Endothelial cell of umbilical vein (primary cell): ENCODE data around the gene CTR9. TPM values are rescaled to one million over a fixed set of nuclear protein-coding genes. Genes with fewer than 3 reads are reported as not detected.
A peak's percentile ranks its signal among the peaks of the same experiment; 100 is the strongest.

Experiments used
- BruUV-seq: library from RNA; stranded (reverse); fragments of 400-500 nt; replicated peaks from 2 replicates; lab custom pipeline; 2021; lab: Mats Ljungman, UMichigan
- CTCF ChIA-PET: fragments of 300-600, 350-600 bp; sonication (Branson Sonifier 250); formaldehyde crosslinking; loops from one replicate; lab custom pipeline; 2021; ENCODE audit warnings: antibody characterized with exemption, inconsistent platforms; lab: Charles Lee
- POLR2A ChIA-PET: fragments of 300-600, 350-600 bp; sonication (Branson Sonifier 250); formaldehyde crosslinking; loops from one replicate; lab custom pipeline; 2021; ENCODE audit warnings: antibody characterized with exemption, inconsistent platforms; lab: Charles Lee
- DNase-seq: peaks from one replicate; pipeline ENCODE4 v3.0.0-alpha.2; 2011; ENCODE audit warnings: low read depth, low spot score
- FAIRE-seq: peaks from 2 replicates; lab custom pipeline; 2011; peaks lifted over from hg19 to GRCh38; lab: Jason Lieb, UNC
- H2AFZ ChIP-seq: 2 replicates; pipeline ENCODE4 v1.6.0; 2012; ENCODE audit warnings: low read depth, low read length, control low read depth, inconsistent platforms
- H3K27ac ChIP-seq: 2 replicates; pipeline ENCODE4 v1.5.1; 2011; ENCODE audit warnings: low read depth, mild to moderate bottlenecking, control low read depth, low read length, moderate library complexity; ENCODE audit not compliant: insufficient read depth
- H3K27me3 ChIP-seq, 2 experiments: 2 replicates each; pipeline versions ENCODE4 v1.6.0 to v1.6.1; 2011; ENCODE audit warnings: low read length in 2 of 2, mixed read lengths in 1 of 2; ENCODE audit not compliant: control insufficient read depth in 2 of 2, insufficient read depth in 2 of 2
- H3K36me3 ChIP-seq, 2 experiments: 2 replicates in 1 of 2; 3 replicates in 1 of 2; pipeline ENCODE4 v1.5.1; 2011; ENCODE audit warnings: low read length in 2 of 2, mild to moderate bottlenecking in 1 of 2, moderate library complexity in 1 of 2; ENCODE audit not compliant: control insufficient read depth in 2 of 2, insufficient read depth in 2 of 2; ENCODE audit errors: extremely low read depth in 1 of 2
- H3K4me1 ChIP-seq: 3 replicates; pipeline ENCODE4 v1.5.1; 2011; ENCODE audit warnings: mild to moderate bottlenecking, low read length; ENCODE audit not compliant: control insufficient read depth, insufficient read depth; ENCODE audit errors: extremely low read depth
- H3K4me2 ChIP-seq: 2 replicates; pipeline ENCODE4 v1.6.1; 2011; ENCODE audit warnings: low read length, control low read depth, mixed read lengths; ENCODE audit not compliant: insufficient read depth
- H3K4me3 ChIP-seq, 3 experiments: fragments of 200-600 bp in 1 of 3; sonication (generic), shearing (Covaris generic) in 1 of 3; replicated peaks in 1 of 3; 2 replicates each; pipeline ENCODE4 v1.5.1; 2011 to 2016; ENCODE audit warnings: control low read depth in 3 of 3, low read length in 3 of 3, mild to moderate bottlenecking in 2 of 3, inconsistent platforms in 1 of 3, low read depth in 1 of 3, moderate library complexity in 1 of 3; ENCODE audit not compliant: insufficient read depth in 1 of 3
- H3K79me2 ChIP-seq: 2 replicates; pipeline ENCODE4 v1.6.0; 2012; ENCODE audit warnings: low read length, inconsistent platforms; ENCODE audit not compliant: control insufficient read depth, insufficient read depth
- H3K9ac ChIP-seq: replicated peaks from 2 replicates; pipeline ENCODE3; 2011; ENCODE audit warnings: low read length, control low read depth; ENCODE audit not compliant: insufficient read depth; ENCODE audit errors: extremely low read depth
- H3K9me1 ChIP-seq: replicated peaks from 3 replicates; pipeline ENCODE4 v1.6.0; 2011; ENCODE audit warnings: mild to moderate bottlenecking, low read length; ENCODE audit not compliant: control insufficient read depth, insufficient read depth; ENCODE audit errors: extremely low read depth
- H3K9me3 ChIP-seq: replicated peaks from 2 replicates; pipeline ENCODE4 v1.5.1; 2012; ENCODE audit warnings: low read length, inconsistent platforms; ENCODE audit not compliant: control insufficient read depth, insufficient read depth
- H4K20me1 ChIP-seq: replicated peaks from 2 replicates; pipeline ENCODE3; 2011; ENCODE audit warnings: mild to moderate bottlenecking, low read length; ENCODE audit not compliant: control insufficient read depth, insufficient read depth; ENCODE audit errors: extremely low read depth
- CTCF ChIP-seq, 2 donors: IDR thresholded peaks; 1 replicate in 1 of 2; 2 replicates in 1 of 2; pipeline ENCODE4 v1.5.1; 2011; ENCODE audit warnings: low read length in 2 of 2, mild to moderate bottlenecking in 2 of 2, moderate library complexity in 2 of 2, control low read depth in 1 of 2, inconsistent platforms in 1 of 2, low read depth in 1 of 2; ENCODE audit not compliant: insufficient read depth in 1 of 2; ENCODE audit errors: extremely low read depth in 1 of 2
- JUN ChIP-seq: IDR thresholded peaks from 2 replicates; pipeline ENCODE4 v1.6.1; 2011; ENCODE audit warnings: borderline replicate concordance, low read depth; ENCODE audit not compliant: insufficient read length, insufficient read depth
- dilution Hi-C: fragments of 300-500 bp; cut with MboI; formaldehyde crosslinking; loops from one replicate; pipeline ENCODE4 v1.15.0; 2019; ENCODE audit warnings: low sequenced_read_pairs; ENCODE audit not compliant: extremely low pct_ligation_motif_present
- intact Hi-C: fragments of 100-400 bp; cut with micrococcal nuclease; formaldehyde crosslinking; loops from one replicate; pipeline ENCODE4 v1.10.0; 2022
- polyA plus RNA-seq, 4 experiments: library from polyadenylated mRNA; depleted of rRNA in 3 of 4; stranded (reverse) in 3 of 4; unstranded in 1 of 4; fragments of >200 nt; gene quantifications; 2 replicates each; pipeline versions ENCODE4 v1.2.1 to v1.2.3, GENCODE V29; 2011 to 2012; ENCODE audit warnings: missing spikeins in 1 of 4
- total RNA-seq: library from RNA; stranded (reverse); gene quantifications from 2 replicates; pipeline ENCODE4 v1.2.3, GENCODE V29; 2021

CTR9 gene
- total and polyA plus RNA-seq, 2 donors (not counting 3 experiments of a cell fraction or from before 2014, with no cell fraction given): 7.5 to 33.2 TPM

GRCh38 chr11:10800292-10800691 lies 49.2 kb downstream of the CTR9 start:
- H3K36me3 ChIP-seq: peaks cover 62 to 90% of the 10 kb centered on the region in 2 experiments

More at GRCh38 chr11:10800292-10800691, 49.2 kb downstream of the CTR9 start:
- Histone ChIP-seq H3K4me3 (no peak overlapping the region), H3K9ac (no peak overlapping the region), H3K9me1 (no peaks in the 10 kb centered on the region), H2AFZ (no peak overlapping the region), H3K79me2 (peaks cover 35% of the 10 kb centered on the region), H3K4me2 (no peak overlapping the region), H4K20me1 (peaks cover 22% of the 10 kb centered on the region), H3K27ac (no peak overlapping the region), H3K27me3 (no peaks in the 10 kb centered on the region), H3K4me1 (peaks cover 22% of the 10 kb centered on the region), H3K9me3 (no peaks in the 10 kb centered on the region)
- ChIA-PET CTCF (no interaction called here), POLR2A (interaction anchor here (4.0 kb wide), 1 partner anchor 9 kb away, joined by 47 read pairs; the partner anchor contains the start of gene EIF4G2)
- BruUV-seq: TSS peak; percentile 15
- no peak for FAIRE-seq
- TF ChIP-seq CTCF (IDR thresholded peaks at IDR 0.05; ENCODE audit: extremely low read depth in 1 of 2, insufficient read depth in 1 of 2, low read depth in 1 of 2, low read length in 2 of 2) (no peak), JUN (no peak)
- dilution Hi-C loops (no loop called here), intact Hi-C loops (no loop called here)
- DNase-seq: no peak
